Suprapubic skin (tissue), 4 donors: ENCODE measurements around the gene GNA12.

Experiments used
- EP300 ChIP-seq: sonication (generic); formaldehyde crosslinking; IDR thresholded peaks from one replicate; pipeline ENCODE4 v1.6.1; 2017; ENCODE audit warnings: antibody characterized with exemption
- POLR2A ChIP-seq, 2 donors: fragments of 450-650 bp; IDR thresholded peaks; one replicate each; pipeline ENCODE4 v1.6.1; 2017; ENCODE audit warnings: antibody characterized with exemption in 2 of 2, mild to moderate bottlenecking in 2 of 2, moderate library complexity in 2 of 2
- POLR2AphosphoS5 ChIP-seq, 3 donors: sonication (generic); formaldehyde crosslinking; IDR thresholded peaks; one replicate each; pipeline ENCODE4 v1.6.1; 2017; ENCODE audit warnings: antibody characterized with exemption in 3 of 3
- TF ChIP-seq, protein P1 (sequence below), 2 donors: fragments of 200-600 bp in 1 of 2; fragments of 450-650 bp in 1 of 2; sonication (generic) in 1 of 2; IDR thresholded peaks; one replicate each; pipeline ENCODE4 v1.5.1; 2016 to 2019; ENCODE audit warnings: antibody characterized with exemption in 2 of 2, mild to moderate bottlenecking in 1 of 2, moderate library complexity in 1 of 2

DNA sequence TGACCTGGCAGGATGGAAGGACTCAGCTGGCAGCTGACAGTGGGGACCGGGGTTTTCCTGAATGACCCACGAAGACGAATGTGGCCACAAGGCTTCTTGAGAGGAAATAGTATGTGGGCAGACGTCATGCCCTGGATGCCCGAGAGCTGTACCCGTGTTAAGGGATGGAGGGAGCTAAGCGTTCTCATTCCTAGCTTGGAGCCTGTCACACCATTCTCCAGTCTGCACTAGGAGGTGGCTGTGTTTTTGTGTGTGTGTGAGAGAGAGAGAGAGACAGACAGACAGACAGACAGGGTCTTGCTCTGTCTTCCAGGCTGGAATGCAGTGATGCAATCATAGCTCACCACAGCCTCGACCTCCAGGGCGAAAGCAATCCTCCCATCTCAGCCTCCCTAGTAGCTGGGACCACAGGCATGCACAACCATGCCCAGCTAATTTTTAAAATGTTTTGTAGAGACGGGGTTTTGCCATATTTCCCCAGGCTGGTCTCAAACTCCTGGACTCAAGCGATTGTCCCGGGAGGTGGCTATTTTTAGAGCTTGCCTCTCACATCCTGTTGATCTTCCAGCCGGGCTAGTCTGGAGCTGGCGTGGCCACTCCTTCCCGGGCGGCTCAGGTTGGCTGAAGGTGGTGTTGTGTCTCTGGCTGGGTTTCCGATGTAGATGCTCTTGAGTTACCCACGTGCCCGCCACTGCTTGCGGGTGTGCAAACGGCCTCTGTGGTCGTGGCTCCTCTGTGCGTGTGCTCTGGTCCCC, 154.0 kb downstream of the GNA12 start:
- TF ChIP-seq, protein P1, sequence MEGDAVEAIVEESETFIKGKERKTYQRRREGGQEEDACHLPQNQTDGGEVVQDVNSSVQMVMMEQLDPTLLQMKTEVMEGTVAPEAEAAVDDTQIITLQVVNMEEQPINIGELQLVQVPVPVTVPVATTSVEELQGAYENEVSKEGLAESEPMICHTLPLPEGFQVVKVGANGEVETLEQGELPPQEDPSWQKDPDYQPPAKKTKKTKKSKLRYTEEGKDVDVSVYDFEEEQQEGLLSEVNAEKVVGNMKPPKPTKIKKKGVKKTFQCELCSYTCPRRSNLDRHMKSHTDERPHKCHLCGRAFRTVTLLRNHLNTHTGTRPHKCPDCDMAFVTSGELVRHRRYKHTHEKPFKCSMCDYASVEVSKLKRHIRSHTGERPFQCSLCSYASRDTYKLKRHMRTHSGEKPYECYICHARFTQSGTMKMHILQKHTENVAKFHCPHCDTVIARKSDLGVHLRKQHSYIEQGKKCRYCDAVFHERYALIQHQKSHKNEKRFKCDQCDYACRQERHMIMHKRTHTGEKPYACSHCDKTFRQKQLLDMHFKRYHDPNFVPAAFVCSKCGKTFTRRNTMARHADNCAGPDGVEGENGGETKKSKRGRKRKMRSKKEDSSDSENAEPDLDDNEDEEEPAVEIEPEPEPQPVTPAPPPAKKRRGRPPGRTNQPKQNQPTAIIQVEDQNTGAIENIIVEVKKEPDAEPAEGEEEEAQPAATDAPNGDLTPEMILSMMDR (IDR thresholded peaks at IDR 0.05) = no peak
- no peak for TF ChIP-seq POLR2A (IDR thresholded peaks at IDR 0.05)
- no peak for TF ChIP-seq EP300
- no peak for TF ChIP-seq POLR2AphosphoS5 (IDR thresholded peaks at IDR 0.05)
